GM23338 (cell line): ENCODE data around the gene WNT9A.

Experiments used
- EZH2 ChIP-seq: fragments of 200-600 bp; sonication (generic); IDR thresholded peaks from one replicate; pipeline ENCODE4 v1.8.0; 2017; ENCODE audit warnings: antibody characterized with exemption, mild to moderate bottlenecking, low read depth; ENCODE audit not compliant: unreplicated experiment
- EZH2phosphoT487 ChIP-seq: fragments of 200-600 bp; sonication (generic); IDR thresholded peaks from one replicate; pipeline ENCODE4 v1.8.1; 2018; ENCODE audit warnings: antibody characterized with exemption; ENCODE audit not compliant: unreplicated experiment
- TF ChIP-seq, protein P1 (sequence below), 2 experiments: fragments of 200-600 bp in 1 of 2; sonication (generic) in 1 of 2; conservative IDR thresholded peaks; 2 replicates each; pipeline versions ENCODE4 v1.5.1 to v1.6.1; 2016 to 2017; ENCODE audit warnings: antibody characterized with exemption in 2 of 2, low read depth in 2 of 2, mild to moderate bottlenecking in 2 of 2, moderate library complexity in 1 of 2

DNA sequence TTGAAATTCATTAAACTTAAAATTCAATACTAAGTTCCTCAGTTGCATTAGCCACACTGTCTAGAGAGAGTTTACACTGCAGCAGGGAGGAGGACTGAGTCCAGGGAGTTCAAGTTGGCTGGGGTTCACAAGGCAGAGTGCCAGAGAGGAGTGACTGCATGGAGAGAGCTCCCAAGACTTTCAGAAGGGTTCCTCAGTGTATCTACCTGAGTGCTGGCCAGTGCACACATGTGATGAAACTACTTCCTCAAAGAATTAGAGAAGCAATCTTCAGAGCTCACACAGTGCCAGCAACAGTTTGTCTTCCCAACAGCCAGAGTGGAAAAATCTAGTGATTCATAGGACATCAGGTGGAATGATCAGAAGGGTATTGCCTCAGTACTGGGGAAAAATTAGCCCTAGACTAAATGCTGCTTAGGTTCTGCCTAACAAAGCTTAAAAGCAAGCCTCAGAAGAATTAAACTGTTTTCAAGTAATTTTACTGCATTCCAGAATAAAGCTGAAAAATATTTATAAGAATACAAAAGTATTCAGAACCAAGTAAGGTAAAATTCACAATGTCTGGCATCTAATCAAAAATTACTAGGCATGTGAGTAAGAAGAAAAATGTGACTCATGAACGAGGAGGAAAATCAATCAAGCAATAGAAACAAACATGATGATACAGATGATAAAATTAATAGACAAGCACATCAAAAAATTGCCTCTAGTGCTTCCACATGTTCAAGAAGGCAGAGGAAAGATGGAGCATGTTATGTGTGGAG is 48.6 kb upstream of the WNT9A start:
- TF ChIP-seq, protein P1, sequence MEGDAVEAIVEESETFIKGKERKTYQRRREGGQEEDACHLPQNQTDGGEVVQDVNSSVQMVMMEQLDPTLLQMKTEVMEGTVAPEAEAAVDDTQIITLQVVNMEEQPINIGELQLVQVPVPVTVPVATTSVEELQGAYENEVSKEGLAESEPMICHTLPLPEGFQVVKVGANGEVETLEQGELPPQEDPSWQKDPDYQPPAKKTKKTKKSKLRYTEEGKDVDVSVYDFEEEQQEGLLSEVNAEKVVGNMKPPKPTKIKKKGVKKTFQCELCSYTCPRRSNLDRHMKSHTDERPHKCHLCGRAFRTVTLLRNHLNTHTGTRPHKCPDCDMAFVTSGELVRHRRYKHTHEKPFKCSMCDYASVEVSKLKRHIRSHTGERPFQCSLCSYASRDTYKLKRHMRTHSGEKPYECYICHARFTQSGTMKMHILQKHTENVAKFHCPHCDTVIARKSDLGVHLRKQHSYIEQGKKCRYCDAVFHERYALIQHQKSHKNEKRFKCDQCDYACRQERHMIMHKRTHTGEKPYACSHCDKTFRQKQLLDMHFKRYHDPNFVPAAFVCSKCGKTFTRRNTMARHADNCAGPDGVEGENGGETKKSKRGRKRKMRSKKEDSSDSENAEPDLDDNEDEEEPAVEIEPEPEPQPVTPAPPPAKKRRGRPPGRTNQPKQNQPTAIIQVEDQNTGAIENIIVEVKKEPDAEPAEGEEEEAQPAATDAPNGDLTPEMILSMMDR (conservative IDR thresholded peaks at IDR 0.05; ENCODE audit: low read depth in 2 of 2) = no peak
- no peak for TF ChIP-seq EZH2
- TF ChIP-seq EZH2phosphoT487 = no peak
